Stimulated activated naive CD8-positive, alpha-beta T cell treated with anti-CD3 and anti-CD28 coated beads, Interleukin-15, amount 100 ng/mL, for 72 hours (primary cell): ENCODE data around the gene FKBP1A.

ENCODE experiments used
- ATAC-seq: fragments of 150-1000 bp; cut with Tn5 transposase; 2 replicates; pipeline ENCODE4 v1.10.0; 2021; ENCODE audit warnings: mild to moderate bottlenecking, moderate library complexity
- DNase-seq, 2 donors: peaks; one replicate each; pipeline ENCODE4 v3.0.0; 2021 to 2022
- H3K27ac Mint-ChIP-seq, 2 donors: one replicate each; pipeline ENCODE4 v1.8.0; 2022; ENCODE audit warnings: mild to moderate bottlenecking in 2 of 2, mixed read lengths in 2 of 2, moderate library complexity in 2 of 2
- H3K27me3 Mint-ChIP-seq: one replicate; pipeline ENCODE4 v1.8.0; 2022; ENCODE audit warnings: mixed read lengths
- H3K4me1 Mint-ChIP-seq: one replicate; pipeline ENCODE4 v1.8.0; 2022; ENCODE audit warnings: mild to moderate bottlenecking, mixed read lengths
- H3K4me3 Mint-ChIP-seq, 2 donors: one replicate each; pipeline ENCODE4 v1.8.0; 2022; ENCODE audit warnings: mild to moderate bottlenecking in 2 of 2, mixed read lengths in 2 of 2, moderate library complexity in 1 of 2
- H3K9me3 Mint-ChIP-seq, 2 donors: one replicate each; pipeline ENCODE4 v1.8.0; 2022; ENCODE audit warnings: mixed read lengths in 2 of 2

The FKBP1A gene

DNA sequence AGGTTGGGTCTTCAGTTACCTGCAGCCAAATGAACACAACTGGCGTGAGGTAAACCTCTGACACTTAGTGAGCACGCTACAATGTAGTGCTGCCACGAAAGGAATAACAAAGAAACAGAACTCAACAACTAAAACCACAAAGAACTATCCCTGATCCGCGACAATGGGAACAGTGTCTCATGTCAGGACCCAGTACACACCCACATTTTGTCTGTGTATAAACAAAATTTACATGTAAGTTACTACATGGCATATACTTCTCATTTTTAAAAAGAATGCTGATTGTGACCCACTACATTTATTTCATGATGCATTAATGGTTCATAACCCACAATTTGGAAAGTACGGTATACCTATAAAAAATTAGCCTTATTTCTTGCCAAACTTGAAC is 14.1 kb downstream of the FKBP1A start:
- no peak for DNase-seq
- ATAC-seq, result no peak
- peak overlapping the region in 1 of 2 donors; percentile 63 for H3K27ac Mint-ChIP-seq
- H3K27me3 Mint-ChIP-seq, result no peaks in the 10 kb centered on the region
- H3K4me3 Mint-ChIP-seq, result peak overlapping the region; percentile 57 to 78
- no peaks in the 10 kb centered on the region for H3K9me3 Mint-ChIP-seq
- peaks cover 94% of the 10 kb centered on the region for H3K4me1 Mint-ChIP-seq

DNA sequence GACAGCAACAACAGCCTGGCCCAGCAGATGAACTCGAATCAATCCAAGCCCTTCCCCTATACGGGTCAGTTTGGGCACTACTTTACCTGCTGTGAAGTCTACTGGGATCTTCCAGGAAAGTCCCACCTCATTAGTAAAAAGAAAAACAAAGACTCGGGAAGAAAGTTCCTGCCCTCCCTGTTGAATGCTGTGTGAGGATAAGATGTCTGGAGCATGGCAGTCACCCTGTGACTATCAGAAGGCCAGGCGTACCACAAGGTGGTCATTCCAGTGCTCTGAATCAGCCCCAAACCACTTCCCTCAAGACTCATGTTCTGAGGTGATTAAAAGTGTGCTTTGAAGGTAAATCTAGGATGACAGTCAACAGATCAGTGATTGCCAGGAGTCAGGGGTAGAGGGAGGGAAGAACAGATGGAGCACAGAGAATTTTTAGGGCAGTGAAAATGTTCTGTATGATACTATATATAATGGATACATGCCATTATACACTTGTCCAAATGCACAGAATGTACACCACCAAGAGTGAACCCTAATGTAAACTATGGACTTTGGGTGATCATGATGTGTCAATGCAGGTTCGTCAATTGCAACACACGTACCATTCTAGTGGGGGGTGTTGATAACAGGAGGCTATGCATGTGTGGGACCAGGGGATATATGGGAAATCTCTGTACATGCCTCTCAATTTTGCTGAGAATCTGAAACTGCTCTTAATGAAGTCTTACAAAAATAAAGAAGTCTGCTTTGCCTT is 14.7 kb downstream of the FKBP1A start:
- Mint-ChIP-seq H3K4me3 (peak overlapping the region; percentile 67 to 78), H3K27me3 (no peaks in the 10 kb centered on the region), H3K9me3 (no peaks in the 10 kb centered on the region), H3K4me1 (peaks cover 93% of the 10 kb centered on the region), H3K27ac (peak overlapping the region; percentile 91 to 92)
- ATAC-seq, result peak; percentile 78
- peak in 1 of 2 donors; percentile 60 for DNase-seq

DNA sequence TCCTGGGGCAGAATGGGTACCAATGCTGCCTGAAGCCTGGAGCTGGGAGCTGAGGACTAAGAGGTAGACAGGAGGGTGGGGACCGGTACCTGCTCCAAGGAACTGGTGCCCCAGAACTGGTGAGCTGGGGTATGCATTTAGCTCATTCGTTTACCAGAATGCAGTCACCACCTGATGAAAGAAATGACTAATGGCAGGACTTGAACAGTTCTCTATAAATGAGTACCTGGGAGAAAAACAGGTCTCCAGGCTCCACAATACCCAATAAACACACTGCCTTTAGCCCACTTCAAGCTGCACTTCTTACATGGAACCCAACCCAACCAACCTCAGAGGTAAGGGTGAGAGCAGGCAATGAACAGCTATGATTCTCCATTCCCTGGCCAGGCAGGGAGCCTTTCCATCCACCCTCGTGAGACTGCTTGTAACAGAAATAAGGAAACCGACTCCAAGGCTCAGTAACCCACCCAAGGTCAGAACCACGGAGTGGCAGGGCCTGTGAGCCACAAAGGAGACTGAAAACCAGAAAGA is 15.4 kb downstream of the FKBP1A start:
- H3K4me3 Mint-ChIP-seq, result peak overlapping the region; percentile 67 to 78
- ATAC-seq, result peak; percentile 88

DNA sequence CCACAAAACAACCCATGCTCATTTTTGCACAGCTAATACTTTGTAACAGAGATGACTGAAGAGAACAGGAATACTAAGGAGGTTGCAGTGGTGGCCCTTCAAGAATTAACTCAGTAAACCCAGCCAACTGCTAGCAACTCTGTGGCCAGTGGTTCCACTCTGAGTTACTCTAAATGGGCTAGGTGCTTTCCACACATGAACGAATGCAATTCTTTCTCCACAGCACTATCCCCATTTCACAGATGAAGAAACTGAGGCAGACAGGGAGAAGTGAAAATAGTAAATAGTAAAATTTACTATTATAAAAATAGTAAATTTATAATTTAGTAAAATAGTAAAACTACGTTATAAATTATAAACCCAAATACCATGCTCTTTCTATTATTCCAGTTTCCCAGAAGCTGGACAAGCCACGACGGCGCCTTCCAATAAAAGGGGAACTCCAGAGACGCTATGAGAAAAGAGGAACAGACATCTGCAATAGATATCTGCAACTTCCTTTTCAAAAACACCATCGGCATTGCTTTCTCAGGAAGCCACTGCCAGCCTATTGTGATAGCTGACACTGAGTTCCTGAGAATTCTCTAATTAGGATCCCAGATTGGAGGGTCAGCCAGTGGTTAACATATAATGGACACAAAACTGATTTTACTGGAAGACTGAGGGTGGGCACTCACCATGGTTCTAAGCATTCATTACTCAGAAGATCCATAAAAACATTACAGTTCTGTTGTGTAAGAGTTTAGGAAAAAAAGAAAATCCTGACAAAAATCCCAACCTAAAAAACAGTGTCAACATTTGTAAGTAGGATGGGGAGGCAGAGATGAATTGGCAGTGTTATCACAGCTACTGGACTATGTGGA is 16.2 kb downstream of the FKBP1A start:
- Mint-ChIP-seq H3K27me3 (no peaks in the 10 kb centered on the region), H3K9me3 (no peaks in the 10 kb centered on the region), H3K27ac (peak overlapping the region; percentile 91 to 97), H3K4me3 (peak overlapping the region; percentile 67 to 78), H3K4me1 (peaks cover 88% of the 10 kb centered on the region)
- ATAC-seq (peak; percentile 49), DNase-seq (peak in 1 of 2 donors; percentile 36)

More for the DNA sequence above, 15.4 kb downstream of the FKBP1A start:
- H3K4me1 Mint-ChIP-seq, result peaks cover 88% of the 10 kb centered on the region
- H3K27ac Mint-ChIP-seq, result peak overlapping the region; percentile 91 to 97
- no peaks in the 10 kb centered on the region for H3K27me3 Mint-ChIP-seq
- peak in 1 of 2 donors; percentile 55 for DNase-seq
- no peaks in the 10 kb centered on the region for H3K9me3 Mint-ChIP-seq

DNA sequence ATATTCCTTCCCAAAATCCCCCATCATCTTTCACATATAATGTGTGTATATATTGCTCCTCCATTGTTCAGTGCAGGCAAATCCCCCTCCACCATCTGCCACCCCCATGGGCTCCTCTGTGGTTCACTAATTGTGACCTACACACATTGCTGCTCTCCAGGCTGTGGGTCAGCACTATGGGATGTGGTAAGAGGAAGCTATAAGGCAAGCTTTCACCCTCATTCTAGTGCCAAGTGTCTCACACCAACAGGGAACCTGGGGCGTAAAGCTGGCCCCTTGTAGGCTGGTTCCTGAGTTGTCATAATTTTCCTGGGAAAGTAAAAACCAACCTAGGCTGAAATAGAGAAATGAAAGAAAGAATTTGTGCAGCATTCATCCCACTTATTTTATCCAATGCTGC is 16.8 kb downstream of the FKBP1A start:
- ATAC-seq (no peak), DNase-seq (no peak)
- peak overlapping the region in 1 of 2 donors; percentile 36 for H3K4me3 Mint-ChIP-seq
- no peaks in the 10 kb centered on the region for H3K27me3 Mint-ChIP-seq
- H3K27ac Mint-ChIP-seq, result peak overlapping the region; percentile 57 to 79
- peaks cover 88% of the 10 kb centered on the region for H3K4me1 Mint-ChIP-seq
- no peaks in the 10 kb centered on the region for H3K9me3 Mint-ChIP-seq

DNA sequence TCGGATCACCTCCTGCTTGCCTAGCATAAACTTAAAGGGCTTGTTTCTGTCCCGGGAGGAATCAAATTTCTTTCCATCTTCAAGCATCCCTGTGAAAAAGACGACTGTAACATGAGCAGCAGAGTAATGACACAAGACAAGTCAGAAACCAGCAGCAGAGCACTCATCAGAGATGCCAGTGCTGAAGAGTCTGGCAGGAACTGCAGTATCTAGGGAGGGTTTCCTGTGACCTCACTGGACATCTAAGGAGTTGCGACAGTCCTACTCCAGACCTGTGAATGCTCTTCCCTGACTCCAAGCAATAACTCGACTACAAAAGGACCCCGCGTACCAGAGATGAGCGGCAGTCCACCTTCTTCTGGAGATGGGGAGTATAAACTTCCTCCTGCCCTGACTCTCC is 17.3 kb downstream of the FKBP1A start:
- no peak overlapping the region for H3K4me3 Mint-ChIP-seq
- ATAC-seq (no peak), DNase-seq (no peak)
- peak overlapping the region; percentile 48 to 79 for H3K27ac Mint-ChIP-seq
- no peaks in the 10 kb centered on the region for H3K27me3 Mint-ChIP-seq
- H3K9me3 Mint-ChIP-seq, result no peaks in the 10 kb centered on the region
- peaks cover 86% of the 10 kb centered on the region for H3K4me1 Mint-ChIP-seq

DNA sequence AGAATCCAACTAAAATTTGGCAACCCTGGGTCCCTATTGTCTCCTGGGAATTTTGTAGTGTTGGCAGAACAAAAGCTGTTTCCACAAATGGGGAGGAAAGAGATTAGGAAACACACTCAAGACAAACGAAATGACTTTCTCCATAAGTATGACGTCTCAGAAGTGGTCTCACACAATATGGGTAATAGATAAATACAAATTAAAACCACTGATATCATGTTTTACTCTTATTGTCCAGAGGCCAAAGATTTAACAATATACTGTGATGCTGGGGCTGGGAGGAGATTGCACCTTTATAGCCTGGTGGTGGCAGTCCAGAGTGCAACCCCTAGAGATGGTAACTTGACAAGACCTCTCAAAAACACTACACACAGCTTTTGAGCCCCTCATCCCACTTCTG is 18.6 kb downstream of the FKBP1A start:
- Mint-ChIP-seq H3K4me3 (no peak overlapping the region), H3K4me1 (peaks cover 77% of the 10 kb centered on the region), H3K27me3 (no peaks in the 10 kb centered on the region), H3K27ac (no peak overlapping the region), H3K9me3 (no peaks in the 10 kb centered on the region)
- ATAC-seq (no peak), DNase-seq (no peak)

DNA sequence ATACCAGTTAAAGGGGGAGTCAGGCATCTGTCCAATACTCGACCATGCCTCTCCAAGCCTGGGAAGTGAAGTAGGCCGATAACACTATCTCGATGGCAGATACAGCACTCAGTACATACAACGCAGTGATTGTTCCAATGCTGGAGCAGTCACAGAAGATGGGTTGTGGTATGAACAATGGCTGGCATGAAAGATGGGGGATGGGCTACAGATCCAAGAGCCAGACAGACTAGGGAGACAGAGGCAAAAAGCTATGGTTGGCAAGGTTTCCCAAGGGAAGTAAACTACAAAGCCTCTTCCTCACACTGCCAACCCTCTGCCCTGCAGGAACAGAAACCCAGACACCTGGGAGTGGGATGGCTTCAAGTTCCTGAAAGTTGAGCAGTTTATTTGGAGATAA is 19.2 kb downstream of the FKBP1A start:
- Mint-ChIP-seq H3K4me3 (no peak overlapping the region), H3K27me3 (no peaks in the 10 kb centered on the region), H3K4me1 (peaks cover 76% of the 10 kb centered on the region), H3K9me3 (no peaks in the 10 kb centered on the region), H3K27ac (peak overlapping the region in 1 of 2 donors; percentile 92)
- ATAC-seq, result no peak
- DNase-seq, result no peak

DNA sequence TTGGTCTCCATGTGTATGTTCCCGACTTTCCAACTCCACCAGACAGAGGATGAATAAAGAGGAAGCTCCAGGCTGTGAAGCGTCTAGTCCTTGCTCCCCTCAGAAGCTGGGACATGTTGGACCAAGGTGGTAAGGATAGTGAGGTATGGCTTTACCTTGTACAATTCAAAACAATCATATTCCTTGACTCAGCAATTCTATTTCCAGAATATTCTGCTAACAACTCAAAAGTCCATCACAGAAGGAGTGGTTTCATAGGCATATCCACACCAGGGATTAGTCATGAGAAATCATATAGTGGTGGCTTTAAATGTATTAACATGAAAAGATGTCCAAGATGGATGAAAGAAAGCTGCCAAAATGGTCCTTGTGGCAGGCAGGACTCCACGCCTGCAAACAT is 19.8 kb downstream of the FKBP1A start:
- Mint-ChIP-seq H3K4me3 (no peak overlapping the region), H3K27me3 (no peaks in the 10 kb centered on the region), H3K27ac (no peak overlapping the region), H3K4me1 (peaks cover 72% of the 10 kb centered on the region), H3K9me3 (no peaks in the 10 kb centered on the region)
- DNase-seq, result no peak
- no peak for ATAC-seq

DNA sequence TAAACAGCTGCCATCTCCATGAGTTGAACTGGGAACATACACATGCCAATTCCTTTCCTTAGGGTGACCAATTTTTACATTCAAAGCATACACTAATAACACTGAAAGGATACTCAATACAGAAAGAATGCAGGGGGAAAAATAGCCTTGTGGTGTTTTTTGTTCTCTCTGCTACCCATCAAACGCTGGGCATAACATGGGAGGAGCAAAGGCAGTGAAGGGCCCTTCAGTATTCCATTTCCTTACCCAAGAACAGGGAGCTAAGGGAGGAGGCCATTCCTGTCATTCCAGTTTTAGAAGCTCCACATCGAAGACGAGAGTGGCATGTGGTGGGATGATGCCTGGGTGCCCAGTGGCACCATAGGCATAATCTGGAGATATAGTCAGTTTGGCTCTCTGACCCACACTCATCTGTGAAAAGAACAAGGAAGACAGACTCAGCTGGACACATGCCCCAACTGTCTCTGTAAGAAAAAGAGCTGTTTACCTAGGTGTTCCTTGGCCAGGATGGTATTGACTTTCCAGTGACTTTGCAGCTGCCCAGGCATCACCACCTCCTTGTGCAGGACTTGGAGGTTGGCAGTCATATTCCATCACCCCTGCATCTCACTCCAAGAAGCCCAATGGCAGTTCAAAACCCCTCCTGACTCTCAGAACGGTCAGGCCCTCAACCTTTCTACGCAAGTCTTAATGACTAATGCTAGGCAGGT is 20.9 kb downstream of the FKBP1A start:
- H3K9me3 Mint-ChIP-seq, result no peaks in the 10 kb centered on the region
- H3K4me1 Mint-ChIP-seq, result peaks cover 62% of the 10 kb centered on the region
- peak overlapping the region; percentile 63 to 85 for H3K27ac Mint-ChIP-seq

DNA sequence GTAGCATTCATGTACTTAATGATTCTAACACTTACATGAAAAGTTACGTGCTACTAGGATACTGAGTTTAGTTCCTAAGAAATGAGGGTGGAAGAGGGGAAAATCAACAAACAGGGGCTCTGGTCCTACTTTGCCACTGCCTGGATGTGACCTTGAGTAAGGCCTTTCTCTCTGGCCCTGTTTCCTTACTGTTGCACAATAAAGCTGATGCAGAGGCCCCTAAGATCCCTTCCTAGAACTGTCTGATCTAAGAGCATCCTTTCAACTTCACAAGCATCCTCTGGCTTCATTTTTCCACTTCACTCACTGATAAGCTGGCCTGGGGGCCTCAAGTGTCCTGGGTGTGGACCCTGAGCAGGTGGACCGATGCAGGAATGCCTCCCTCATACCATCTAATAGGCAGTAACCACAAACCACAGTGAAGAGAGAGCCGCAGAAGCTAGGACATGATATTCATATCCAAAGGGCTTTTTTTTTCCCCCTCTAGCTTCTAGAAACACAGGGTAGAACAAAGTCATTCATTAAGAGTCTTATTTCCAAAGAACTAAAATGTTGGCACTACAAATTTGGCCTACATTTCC is 21.6 kb downstream of the FKBP1A start:
- H3K27me3 Mint-ChIP-seq, result no peaks in the 10 kb centered on the region
- DNase-seq (no peak), ATAC-seq (peak; percentile 33)
- H3K4me1 Mint-ChIP-seq, result peaks cover 61% of the 10 kb centered on the region
- H3K9me3 Mint-ChIP-seq, result no peaks in the 10 kb centered on the region
- H3K4me3 Mint-ChIP-seq, result no peak overlapping the region
- peak overlapping the region; percentile 76 to 85 for H3K27ac Mint-ChIP-seq

More for the DNA sequence above, 20.9 kb downstream of the FKBP1A start:
- Mint-ChIP-seq H3K27me3 (no peaks in the 10 kb centered on the region), H3K4me3 (no peak overlapping the region)
- DNase-seq, result no peak
- ATAC-seq, result no peak

DNA sequence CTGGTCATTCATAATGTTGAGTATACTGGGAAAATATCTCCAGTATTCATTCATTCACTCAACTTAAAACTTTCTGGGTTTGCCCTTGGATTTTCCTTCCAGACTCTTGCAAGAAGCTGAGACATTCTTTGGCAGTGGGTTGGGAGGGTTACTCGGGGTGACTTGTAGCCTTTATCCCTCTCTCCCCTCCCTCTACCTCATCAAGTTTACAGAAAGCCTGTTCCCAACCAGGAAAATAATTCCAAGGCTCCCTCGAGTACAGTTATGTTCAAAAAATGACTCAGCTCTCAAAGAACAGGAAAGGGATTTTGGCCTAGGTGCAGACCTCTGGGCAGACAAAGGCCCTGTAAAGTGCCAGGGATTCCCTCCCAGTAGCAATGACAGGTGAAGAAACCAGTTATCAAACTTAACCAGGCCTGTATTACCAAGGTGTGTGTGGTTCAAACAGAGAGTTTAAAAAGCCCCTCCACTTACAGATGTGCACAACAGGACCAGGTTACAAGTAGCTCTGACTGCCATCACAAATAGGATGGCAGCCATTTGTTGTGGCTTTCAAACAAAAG is 22.2 kb downstream of the FKBP1A start:
- Mint-ChIP-seq H3K27ac (peak overlapping the region; percentile 85 to 92), H3K4me1 (peaks cover 55% of the 10 kb centered on the region), H3K27me3 (no peaks in the 10 kb centered on the region), H3K4me3 (no peak overlapping the region), H3K9me3 (peaks cover 0 to under 1% of the 10 kb centered on the region in 2 donors)
- ATAC-seq (peak; percentile 57), DNase-seq (no peak)

DNA sequence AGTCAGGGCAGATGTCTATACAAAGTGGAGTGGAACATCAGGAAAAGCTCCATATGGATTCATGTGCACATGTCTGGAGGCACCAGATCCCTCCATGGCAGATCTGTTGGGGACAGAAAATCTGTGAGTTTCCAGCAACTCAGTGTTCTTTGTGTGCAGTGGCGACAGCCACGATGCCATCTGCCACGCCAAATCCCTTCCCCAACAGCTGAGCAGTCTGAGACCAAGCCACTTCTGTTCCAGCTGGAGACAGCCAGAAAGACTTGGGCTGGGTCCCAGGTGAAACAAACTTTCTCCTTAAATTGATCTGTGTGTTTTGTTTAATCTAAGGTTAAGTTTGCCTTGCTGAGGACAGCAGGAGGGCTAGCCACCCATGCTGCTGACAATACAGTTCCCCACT is 22.9 kb downstream of the FKBP1A start:
- DNase-seq (no peak), ATAC-seq (no peak)
- peaks cover 0 to 4% of the 10 kb centered on the region in 2 donors for H3K9me3 Mint-ChIP-seq
- H3K27me3 Mint-ChIP-seq, result no peaks in the 10 kb centered on the region
- H3K4me1 Mint-ChIP-seq, result peaks cover 57% of the 10 kb centered on the region
- peak overlapping the region; percentile 54 to 87 for H3K27ac Mint-ChIP-seq
- no peak overlapping the region for H3K4me3 Mint-ChIP-seq

DNA sequence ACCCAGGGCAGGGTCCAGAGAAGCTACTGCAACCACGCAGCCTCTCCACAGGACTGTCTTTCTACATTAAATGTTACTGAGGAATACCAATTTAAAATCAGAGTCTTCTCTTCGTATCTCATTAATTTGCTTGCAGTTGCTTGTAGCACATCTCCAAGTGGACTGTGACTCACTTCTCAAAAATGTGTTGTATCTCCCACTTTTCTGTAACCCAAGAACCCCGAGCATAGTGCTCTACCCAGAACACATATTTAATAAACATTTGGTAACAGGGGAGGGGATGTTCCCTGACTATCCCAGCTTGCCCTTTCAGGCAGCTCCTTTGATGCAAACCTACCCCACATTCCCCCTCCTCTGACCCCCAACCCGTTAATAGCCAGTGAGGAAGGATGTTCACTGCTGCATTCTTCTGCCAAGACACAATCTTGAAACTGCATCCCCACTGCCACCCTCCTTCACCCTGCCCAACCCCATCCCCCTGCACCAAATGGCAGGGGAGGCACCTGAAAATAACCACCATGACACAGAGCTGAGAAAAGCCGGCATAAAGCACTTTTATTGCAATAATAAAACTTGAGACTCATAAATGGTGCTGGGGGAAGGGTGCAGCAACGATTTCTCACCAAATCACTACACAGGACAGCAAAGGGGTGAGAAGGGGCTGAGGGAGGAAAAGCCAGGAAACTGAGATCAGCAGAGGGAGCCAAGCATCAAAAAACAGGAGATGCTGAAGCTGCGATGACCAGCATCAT is 24.2 kb downstream of the FKBP1A start:
- no peak overlapping the region for H3K4me3 Mint-ChIP-seq
- H3K27me3 Mint-ChIP-seq, result no peaks in the 10 kb centered on the region
- DNase-seq (no peak), ATAC-seq (no peak)
- peak overlapping the region in 1 of 2 donors; percentile 62 for H3K27ac Mint-ChIP-seq
- H3K4me1 Mint-ChIP-seq, result peaks cover 61% of the 10 kb centered on the region
- H3K9me3 Mint-ChIP-seq, result peaks cover 0 to 4% of the 10 kb centered on the region in 2 donors
